OCI-LY3 (cell line): ENCODE data around the gene ZEB1.

Experiments used
- CTCF ChIP-seq: fragments of 200-600, 300-600 bp; sonication (generic); IDR thresholded peaks from 2 replicates; pipeline ENCODE4 v1.5.1; 2014; ENCODE audit warnings: antibody characterized with exemption, low read length, low read depth
- EZH2phosphoT487 ChIP-seq: fragments of 200-600 bp; shearing (Covaris generic); IDR thresholded peaks from 2 replicates; pipeline ENCODE4 v1.6.1; 2018; ENCODE audit warnings: antibody characterized with exemption, mixed run types, low read depth

- TF ChIP-seq CTCF: no peak
- TF ChIP-seq EZH2phosphoT487: no peak
Measured at GRCh38 chr10:31515819-31516402, 196.9 kb downstream of the ZEB1 start.
